HG02678 (cell line): Measurements from ENCODE around the gene RNF182.
"Not testable (repeated sequence)": the region's sequence is repeated elsewhere in the genome, so short reads cannot be mapped to it uniquely, and the experiment has no call there.

ENCODE experiments used
- ATAC-seq: cut with Tn5 transposase; IDR thresholded peaks from one replicate; pipeline ENCODE4 v1.9.1; 2021; ENCODE audit warnings: mild to moderate bottlenecking, moderate library complexity; ENCODE audit not compliant: unreplicated experiment

RNF182 gene

DNA sequence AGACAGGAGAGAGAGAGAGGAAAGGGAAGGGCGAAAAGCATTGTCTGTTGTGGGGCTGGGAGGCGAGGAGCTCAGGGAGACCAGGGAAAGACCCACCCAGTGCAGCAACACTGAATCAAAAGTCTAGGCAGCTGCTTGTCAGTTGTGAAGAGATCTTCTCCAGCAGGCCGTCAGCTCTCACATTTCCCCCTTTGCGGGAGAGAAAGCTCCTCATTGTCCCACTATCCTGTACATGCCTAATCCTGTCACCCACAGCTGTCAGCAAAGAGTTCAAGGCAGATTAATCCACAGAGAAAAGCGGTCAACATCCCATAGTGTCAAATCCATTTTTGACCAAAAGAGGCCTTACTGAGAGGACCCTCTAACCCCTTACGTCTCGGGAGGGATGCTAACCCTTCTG, 27.3 kb downstream of the RNF182 start:
- no peak for ATAC-seq

DNA sequence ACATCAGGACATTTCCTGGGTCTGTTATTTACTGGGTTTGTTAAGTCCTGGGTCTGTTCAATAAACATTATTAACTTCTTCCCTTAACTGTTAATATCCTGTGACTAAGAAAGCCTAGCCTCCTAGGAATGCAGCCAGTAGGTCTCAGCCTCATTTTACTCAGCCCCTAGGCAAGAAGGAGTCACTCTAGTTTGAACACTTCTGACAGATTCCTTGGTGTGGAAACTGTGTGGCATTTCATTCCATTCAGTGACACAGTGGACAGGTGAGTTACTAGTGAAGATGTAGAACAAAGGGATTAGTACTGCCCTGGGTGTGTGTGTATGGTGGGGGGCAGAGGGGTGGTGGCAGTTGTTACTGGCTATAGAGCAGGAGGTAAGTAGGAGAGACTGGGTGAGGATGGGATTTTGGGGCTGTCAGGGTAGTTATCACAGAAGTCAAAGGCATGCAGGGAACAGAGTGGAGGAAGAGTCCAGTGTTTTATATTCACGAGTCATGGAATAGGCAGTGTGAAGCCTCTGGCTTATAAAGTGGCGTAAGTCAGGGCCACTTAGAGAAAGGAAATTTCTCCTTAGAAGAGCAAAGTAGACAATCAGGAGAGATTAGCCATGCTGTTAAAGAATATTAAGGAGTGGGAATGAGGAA, 28.4 kb downstream of the RNF182 start:
- no peak for ATAC-seq

DNA sequence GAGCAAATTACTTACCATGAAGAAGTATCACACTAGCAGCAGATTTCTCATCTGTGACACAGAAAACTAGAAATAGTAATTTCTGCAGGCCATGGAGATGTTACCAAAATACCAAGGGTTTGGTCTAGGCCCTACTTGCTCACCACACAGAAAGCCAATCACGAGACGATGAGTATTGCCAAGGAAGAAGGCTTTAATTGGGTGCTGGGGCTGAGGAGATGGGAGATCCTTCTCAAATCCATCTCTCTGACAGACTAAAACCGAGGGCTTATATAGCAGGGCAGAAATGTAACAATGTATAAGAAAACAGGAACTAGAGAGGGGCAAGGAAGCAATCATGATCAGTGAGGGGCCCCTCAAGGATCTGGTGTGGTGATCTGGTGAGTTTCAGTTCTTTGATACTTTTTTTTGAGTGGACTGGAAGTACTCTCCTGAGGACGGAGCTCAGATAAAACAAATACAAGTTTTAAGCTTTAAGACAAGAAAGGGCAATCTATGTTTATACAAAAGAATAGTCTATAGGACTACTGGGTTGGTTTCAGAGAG, 40.9 kb downstream of the RNF182 start:
- ATAC-seq: no peak

DNA sequence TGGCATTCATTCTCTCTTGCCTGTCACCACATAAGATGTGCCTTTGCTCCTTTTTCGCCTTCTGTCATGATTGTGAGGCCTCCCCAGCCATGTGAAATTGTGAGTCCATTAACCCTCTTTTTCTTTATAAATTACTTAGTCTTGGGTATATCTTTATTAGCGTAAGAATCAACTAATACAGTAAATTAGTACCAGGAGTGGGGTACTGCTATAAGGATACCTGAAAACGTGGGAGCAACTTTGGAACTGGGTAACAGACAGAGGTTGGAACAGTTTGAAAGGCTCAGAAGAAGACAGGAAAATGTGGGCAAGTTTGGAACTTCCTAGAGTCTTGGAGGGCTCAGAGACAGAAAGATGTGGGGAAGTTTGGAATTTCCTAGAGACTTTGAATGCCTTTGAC, 46.6 kb downstream of the RNF182 start:
- ATAC-seq: no peak

DNA sequence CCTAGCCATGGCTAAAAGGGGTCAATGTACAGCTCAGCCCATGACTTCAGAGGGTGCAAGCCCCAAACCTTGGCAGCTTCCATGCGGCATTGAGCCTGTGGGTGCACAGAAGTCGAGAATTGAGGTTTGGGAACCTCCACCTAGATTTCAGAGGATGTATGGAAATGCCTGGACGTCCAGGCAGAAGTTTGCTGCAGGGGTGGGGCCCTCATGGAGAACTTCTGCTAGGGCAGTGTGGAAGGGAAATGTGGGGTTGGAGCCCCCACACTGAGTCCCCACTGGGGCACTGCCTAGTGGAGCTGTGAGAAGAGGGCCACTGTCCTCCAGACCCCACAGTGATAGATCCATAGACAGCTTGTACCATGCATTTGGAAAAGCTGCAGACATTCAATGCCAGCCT, 47.9 kb downstream of the RNF182 start:
- not testable (repeated sequence) for ATAC-seq

DNA sequence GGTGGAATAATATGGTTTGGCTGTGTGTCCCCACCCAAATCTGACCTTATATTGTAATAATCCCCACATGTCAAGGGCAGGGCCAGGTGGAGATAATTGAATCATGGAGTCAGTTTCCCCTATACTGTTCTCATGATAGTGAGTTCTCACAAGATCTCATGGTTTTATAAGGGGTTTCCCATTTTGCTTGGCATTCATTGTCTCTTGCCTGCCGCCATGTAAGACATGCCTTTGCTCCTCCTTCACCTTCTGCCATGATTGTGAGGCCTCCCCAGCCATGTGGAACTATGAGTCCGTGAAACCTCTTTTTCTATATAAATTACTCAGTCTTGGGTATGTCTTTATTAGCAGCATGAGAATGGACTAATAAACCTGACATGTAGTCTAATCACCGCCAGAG, 48.7 kb downstream of the RNF182 start:
- not testable (repeated sequence) for ATAC-seq

DNA sequence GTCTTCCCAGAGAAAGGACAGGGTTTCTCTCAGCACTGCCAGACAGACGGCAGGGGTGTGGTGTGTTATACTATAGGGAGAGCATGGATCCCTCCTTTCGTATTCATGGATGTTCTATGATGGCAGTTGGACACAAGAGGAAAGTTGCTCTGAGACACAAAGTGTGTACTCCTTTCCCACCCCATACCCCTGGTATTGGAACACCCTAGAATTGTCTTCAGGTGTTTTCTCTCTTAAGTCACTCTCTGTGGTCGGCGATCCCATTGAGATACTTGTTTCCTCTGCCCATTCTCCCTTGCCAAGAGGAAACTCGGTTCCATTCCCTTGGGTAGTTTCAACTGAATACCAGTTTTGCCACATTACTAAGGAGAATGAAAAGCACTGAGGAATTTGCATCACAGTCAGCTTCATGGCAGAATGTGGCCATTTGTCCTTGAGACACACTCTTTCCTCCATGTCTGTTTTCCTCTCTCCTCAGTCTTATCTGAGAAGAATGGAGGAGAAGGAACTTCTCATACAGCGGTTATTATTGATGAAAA, 53.4 kb downstream of the RNF182 start:
- no peak for ATAC-seq

DNA sequence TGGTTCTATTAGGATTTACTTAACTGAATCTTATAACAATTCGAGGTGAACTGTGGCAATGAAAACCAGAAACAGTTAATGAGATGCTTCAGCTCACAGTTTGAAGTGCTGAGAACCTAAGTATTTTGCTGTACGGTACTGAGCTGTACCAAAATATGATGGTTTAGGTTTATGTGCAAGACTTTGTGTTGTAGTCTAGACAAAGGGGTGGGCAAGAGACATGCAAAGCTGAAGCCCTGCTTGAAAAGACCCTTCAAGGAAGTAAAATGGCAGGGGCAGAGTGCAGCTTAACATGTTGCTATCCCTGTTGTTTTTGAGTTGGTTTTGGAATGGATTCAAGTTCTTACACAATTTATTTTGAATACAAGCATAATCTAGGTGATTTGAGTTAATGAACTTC, 54.0 kb downstream of the RNF182 start:
- no peak for ATAC-seq

DNA sequence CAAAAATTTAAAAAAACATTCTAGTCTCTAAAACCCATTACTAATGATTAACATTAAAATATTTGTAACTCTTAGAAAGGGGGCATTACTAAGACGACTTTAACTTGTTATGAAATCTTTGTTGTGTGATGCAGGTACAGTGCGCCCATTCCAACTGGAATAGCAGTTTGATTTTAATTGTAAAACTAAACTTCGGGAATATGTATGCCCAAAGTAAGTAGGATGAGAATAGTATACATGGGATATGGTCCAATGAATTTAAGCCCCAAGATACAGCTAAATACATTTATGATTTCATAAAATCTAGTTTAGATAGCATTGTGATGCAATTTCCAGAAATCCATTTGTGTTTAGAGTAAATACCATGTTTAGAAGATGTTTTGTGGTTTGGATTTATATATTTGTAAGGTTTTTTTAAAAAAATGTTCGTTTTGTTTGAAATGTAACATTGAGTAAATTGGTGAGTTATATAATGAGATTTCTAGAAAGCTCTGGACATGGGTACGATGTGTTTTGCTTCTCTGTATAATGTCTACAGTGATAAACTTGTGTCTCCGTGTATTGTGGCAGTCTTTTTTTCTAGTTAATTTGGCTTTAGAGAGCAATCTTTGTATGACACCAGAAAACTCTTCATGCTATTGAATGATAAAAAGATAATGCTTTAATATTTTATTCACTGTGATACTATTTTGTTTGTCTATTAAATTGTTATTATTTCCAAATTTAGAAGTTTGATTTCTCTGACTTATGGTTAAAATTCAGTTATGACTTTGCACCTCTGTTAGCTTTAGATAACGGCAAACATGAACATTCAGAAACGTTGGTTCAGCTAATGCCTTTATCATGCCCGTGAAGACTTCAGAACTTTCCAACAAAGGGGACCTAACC, 54.8 kb downstream of the RNF182 start:
- no peak for ATAC-seq

DNA sequence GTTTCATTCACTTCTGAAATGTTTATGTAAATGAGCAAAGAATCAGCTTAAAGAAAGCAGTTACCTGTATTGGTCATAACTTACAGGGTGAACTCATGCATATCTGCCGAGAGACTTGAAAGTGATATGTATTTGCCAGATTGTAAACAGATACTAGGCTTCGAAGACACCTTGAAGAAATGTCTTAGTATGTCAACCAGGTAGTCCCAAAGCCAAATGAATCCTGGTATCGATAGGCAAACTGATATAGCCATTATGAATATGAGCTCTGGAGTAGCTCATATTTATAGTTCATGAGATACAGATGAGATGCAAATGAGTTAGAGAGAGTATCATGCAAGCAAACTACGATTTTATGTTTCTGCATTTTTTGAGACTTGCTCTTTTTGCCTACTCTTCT, 55.8 kb downstream of the RNF182 start:
- no peak for ATAC-seq

DNA sequence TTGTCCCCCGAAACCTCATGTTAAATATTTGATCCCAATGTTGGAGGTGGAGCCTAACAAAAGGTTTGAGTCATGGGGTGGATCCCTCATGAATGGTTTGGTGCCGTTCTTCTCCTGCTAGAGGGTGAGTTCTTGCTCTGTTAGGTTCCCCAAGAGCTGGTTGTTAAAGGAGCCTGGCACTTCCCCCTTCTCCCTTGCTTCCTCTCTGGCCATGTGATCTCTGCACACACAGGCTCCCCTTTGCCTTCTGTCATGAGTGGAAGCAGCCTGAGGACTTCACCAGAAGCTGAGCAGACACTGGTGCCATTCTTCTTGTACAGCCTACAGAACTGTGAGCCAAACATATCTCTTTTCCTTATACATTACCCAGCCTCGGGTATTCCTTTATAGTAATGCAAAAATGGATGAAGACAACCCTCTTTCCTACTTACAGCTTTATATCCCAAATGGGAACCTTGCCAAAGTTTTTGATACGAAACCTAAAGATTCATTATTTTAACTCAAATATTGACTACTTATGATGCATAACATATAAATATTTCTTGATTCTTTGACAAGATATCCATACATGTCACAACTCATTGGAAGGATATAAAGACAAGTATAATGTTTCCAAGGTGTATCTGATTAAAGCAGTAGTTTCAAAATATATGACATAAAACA, 61.0 kb downstream of the RNF182 start:
- no peak for ATAC-seq

DNA sequence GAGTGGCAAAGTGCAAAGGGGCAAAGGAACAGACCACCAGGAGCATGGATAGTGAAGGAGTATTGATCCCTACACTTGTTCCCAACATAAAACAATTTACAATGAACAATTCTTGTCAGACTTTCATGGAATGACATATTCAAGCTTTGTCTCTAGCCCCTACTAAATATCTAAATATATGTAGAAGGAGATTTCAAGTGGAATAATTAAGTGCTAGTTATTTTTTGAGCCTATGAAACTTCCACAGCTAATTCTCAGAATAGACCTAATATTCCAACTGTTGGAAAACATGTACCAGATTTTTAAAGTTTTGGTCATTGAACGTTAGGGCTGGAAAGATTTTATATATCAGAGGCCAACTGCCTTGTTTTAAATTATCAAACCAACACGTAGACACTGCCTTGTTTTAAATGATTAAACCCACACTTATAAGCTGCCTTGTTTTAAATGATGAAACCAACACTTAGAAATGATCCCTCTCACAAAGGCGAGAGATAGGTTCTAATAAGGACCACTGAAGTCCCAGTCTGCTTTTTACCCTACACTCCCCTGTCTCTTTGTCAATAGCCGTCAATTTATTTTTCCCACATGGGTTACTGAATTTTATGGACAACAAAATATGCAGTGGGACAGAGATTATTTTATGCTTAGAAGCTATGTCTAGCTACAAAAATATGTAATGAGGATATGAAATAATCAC, 62.1 kb downstream of the RNF182 start:
- no peak for ATAC-seq

DNA sequence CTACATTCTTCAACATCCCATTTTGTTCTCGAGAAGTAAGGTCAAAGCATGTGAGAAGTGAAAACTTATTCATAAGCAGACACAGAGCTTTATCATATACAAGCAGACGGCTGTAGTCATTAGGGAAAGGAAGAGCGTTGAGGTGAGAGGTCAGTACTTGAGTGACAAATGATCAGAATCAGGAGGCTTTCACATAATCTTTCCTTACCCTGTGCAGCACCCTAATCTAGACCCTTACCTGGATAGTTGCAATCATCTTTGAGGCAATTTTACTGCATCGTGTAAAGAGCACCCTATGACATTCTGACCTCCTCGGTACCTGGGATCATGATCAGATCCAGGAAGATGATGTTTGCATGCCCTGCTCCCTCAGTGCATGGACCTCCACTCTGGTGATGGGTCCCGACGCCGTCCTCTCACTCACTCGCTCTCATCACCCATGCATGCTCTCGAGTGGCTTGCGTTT, 62.7 kb downstream of the RNF182 start:
- no peak for ATAC-seq

DNA sequence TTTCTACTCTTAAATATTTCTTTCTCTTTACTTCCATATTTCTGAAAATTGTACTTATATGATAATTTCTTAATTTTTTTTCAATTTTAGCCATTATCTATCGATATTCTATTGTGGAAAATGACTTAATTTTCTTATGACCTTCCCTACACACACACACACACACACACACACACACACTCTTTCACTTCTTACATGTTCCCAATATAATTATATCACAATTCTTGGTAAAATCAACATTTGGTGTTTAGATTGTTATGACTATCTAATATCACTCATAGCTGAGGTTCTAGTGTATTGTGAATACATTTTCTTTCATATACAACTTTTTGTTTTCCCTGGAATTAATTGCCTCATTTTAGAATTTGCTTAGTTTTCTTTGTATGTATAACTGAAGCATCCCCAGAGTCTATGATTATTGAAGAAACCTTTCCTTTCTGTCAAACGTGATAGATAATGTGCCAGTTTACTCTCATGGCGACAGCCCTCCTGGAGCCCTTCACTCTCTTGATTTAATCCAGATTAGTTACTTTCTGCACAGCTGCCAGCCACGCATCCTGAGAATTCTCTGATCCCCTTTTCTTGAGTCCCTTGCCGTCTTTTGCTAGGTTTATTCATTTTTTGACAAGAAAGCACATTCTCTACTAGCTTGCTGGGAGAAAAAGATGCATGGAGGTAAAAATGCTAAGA, 63.4 kb downstream of the RNF182 start:
- no peak for ATAC-seq

DNA sequence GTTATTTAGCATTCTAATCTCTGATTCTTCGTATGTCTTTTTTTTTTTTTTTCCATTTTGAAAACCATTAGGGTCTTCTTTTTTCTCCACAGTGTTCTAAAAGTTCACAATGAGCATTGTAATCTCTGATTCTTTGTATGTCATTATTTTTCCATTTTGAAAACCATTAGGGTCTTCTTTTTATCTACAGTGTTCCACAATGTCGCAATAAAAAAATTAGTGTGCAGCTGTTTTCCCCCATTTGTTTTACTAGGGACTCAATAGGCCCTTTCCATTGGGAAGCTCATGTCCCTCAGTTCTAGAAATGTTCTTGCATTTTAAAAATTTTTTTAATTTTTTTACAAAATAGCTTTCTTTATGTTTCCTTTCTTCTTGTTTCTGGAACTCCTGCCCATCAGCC, 64.2 kb downstream of the RNF182 start:
- no peak for ATAC-seq

DNA sequence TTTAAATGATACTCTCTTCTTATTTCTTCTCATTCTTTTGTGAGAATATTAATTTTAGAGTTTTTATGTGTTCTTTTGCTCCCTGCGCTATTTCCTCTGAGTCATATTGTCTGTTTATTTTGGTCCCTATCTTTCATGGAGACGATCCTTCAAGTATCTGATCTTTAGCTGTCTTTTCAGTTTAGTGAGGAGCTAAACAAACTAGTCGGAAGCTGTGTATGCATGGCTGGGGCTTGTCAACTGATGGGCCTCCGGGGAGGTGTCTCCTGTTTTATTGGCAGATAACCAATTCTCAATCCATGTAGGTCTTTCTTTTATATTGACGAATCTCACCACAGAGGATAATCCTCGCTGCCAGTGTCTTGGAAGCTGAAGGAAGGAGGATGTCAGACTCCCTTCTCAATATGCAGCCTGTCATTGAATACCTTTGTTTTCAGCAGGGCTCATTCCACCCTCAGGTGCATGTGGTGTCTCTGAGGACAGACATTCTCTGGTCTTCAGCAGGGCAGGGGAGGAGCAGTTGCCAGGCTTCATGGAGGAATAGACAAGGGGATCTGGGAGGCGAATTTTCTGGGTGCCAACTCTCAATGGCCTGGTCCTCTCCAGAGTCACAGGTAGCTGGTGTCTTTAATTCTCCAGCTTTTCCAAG, 64.9 kb downstream of the RNF182 start:
- ATAC-seq: no peak

DNA sequence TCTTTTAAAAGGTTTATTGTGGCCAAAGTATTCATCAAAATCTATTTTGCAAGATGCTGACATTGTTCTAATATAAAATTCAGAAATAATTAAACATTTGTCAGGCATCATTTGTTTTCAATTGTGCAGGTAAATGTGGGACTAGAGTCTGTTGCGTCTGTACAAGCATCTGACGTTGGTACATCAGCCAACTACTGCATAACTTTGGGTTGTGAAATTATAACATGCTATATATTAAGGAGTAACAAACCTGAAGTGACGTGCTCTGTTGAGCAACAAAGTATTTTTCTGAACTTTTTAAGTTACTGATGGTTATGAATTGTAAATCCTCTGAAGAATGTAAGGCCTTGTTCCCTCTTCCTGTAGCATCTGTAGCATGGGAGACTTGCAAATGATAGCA, 66.0 kb downstream of the RNF182 start:
- ATAC-seq: no peak

DNA sequence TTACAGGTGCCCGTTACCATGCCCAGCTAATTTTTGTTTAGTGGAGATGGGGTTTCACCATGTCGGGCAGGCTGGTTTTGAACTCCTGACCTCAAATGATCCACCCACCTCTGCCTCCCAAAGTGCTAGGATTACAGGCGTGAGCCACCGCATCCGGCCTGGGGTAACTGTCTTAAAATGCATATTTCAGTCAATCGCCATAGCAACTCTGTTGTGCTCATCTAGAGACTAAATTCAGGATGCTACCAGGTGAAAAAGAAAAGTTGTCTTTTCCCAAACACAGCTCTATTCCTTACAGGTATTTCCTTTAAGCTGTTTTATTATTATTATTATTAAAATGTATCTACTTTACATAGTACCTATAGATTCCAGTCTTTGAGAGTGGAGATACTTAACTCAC, 66.6 kb downstream of the RNF182 start:
- ATAC-seq: no peak

DNA sequence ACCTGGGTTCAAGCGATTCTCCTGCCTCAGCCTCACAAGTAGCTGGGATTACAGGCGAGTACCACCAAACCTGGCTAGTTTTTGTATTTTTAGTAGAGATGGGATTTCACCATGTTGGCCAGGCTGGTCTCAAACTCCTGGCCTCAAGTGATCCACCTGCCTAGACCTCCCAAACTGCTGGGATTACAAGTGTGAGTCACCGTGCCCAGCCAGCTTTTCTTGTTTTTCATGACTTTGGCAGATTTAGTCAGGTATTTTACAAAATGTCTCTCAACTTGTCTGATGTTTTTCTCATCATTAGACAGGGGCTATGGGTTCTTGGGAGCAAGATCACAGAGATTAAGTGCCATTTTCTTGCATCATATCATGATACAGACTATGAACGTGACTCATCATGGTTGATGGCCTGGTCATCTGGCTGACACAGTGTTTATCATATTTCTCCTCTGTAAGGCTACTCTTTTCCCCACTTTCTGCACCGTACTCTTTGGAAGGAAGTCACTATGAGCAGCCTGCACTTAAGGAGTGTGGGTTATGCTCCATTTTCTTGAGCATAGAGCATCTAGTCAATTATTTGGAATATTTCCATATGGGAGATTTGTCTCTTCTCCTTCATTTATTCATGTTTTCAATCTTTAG, 67.8 kb downstream of the RNF182 start:
- no peak for ATAC-seq
